Kidney (tissue), 14 donors: ENCODE measurements around the gene TLR4. TPM values are rescaled to one million over a fixed set of nuclear protein-coding genes. Genes with fewer than 3 reads are reported as not detected.

Experiments used
- DNase-seq, 5 donors: peaks; one replicate each; pipeline ENCODE4 v3.0.0-alpha.2; 2013 to 2020
- FAIRE-seq: peaks from 2 replicates; lab custom pipeline; 2012; peaks lifted over from hg19 to GRCh38; lab: Jason Lieb, UNC
- H3K27ac ChIP-seq, 2 donors: one replicate each; pipeline ENCODE4 v1.7.0; 2013; ENCODE audit warnings: low read depth in 2 of 2, low read length in 2 of 2, inconsistent platforms in 1 of 2
- H3K27me3 ChIP-seq: one replicate; pipeline ENCODE4 v1.7.1; 2013; ENCODE audit warnings: low read length, inconsistent platforms; ENCODE audit not compliant: control insufficient read depth, insufficient read depth
- H3K36me3 ChIP-seq, 3 donors: one replicate each; pipeline versions ENCODE4 v1.7.0 to v1.7.1; 2013; ENCODE audit warnings: low read length in 3 of 3, control low read depth in 1 of 3, inconsistent platforms in 1 of 3; ENCODE audit not compliant: insufficient read depth in 3 of 3, control insufficient read depth in 2 of 3
- H3K4me1 ChIP-seq, 3 donors: one replicate each; pipeline versions ENCODE4 v1.7.0 to v1.7.1; 2013; ENCODE audit warnings: low read length in 3 of 3, inconsistent platforms in 1 of 3, low read depth in 1 of 3; ENCODE audit not compliant: control insufficient read depth in 2 of 3, insufficient read depth in 2 of 3
- H3K4me3 ChIP-seq, 3 donors: one replicate each; pipeline versions ENCODE4 v1.7.0 to v1.8.1; 2013; ENCODE audit warnings: low read length in 3 of 3, control low read depth in 1 of 3, inconsistent platforms in 1 of 3
- H3K9ac ChIP-seq, 3 donors: one replicate each; pipeline versions ENCODE4 v1.7.0 to v1.7.1; 2013; ENCODE audit warnings: low read length in 3 of 3, control low read depth in 1 of 3, inconsistent platforms in 1 of 3
- H3K9me3 ChIP-seq, 3 donors: one replicate each; pipeline versions ENCODE4 v1.7.0 to v1.7.1; 2013; ENCODE audit warnings: low read length in 3 of 3, control low read depth in 1 of 3, inconsistent platforms in 1 of 3; ENCODE audit not compliant: control insufficient read depth in 2 of 3, insufficient read depth in 1 of 3
- intact Hi-C: fragments of 100-400 bp; cut with DNase I; formaldehyde crosslinking; loops from one replicate; pipeline ENCODE4 v1.11.1; 2022
- polyA plus RNA-seq: library from polyadenylated mRNA; stranded (reverse); fragments of 350-450 nt; fragmentation: Illumina TruSeq; extraction: RNeasy Lipid Tissue Mini Kit (QIAGEN cat#74804); gene quantifications from one replicate; pipeline ENCODE4 v1.2.3, GENCODE V29; 2014; ENCODE audit warnings: low read depth, low replicate concordance; ENCODE audit not compliant: insufficient read depth
- total RNA-seq: library from RNA; stranded (reverse); fragmentation: NEBNext Ultra II Directional; extraction: Animal tissue kit (Norgen Biotek cat#: 25700); gene quantifications from one replicate; pipeline ENCODE4 v1.2.1, GENCODE V29; 2021
- TF ChIP-seq, protein P1 (sequence below): IDR thresholded peaks from 3 replicates; pipeline ENCODE4 v1.5.1; 2012; ENCODE audit warnings: mild to moderate bottlenecking, moderate library complexity, borderline replicate concordance; ENCODE audit not compliant: insufficient read depth; ENCODE audit errors: extremely low read depth
- donor health status: control.
- donor health status: control.
- donor health status: control.
- donor health status: control.
- donor health status: control.
- donor health status: DM: yes; HTN: yes; CAD: no.
- donor health status: Normal renal cell carcinoma (clear cell type).

The TLR4 gene
- total and polyA plus RNA-seq, 2 donors from 2014 or later, result 5.8 to 33.4 TPM

GRCh38 chr9:117672369-117672768, 31.8 kb upstream of the TLR4 start:
- H3K36me3 ChIP-seq, result no peaks in the 10 kb centered on the region
- no peaks in the 10 kb centered on the region for H3K27me3 ChIP-seq
- TF ChIP-seq, protein P1, sequence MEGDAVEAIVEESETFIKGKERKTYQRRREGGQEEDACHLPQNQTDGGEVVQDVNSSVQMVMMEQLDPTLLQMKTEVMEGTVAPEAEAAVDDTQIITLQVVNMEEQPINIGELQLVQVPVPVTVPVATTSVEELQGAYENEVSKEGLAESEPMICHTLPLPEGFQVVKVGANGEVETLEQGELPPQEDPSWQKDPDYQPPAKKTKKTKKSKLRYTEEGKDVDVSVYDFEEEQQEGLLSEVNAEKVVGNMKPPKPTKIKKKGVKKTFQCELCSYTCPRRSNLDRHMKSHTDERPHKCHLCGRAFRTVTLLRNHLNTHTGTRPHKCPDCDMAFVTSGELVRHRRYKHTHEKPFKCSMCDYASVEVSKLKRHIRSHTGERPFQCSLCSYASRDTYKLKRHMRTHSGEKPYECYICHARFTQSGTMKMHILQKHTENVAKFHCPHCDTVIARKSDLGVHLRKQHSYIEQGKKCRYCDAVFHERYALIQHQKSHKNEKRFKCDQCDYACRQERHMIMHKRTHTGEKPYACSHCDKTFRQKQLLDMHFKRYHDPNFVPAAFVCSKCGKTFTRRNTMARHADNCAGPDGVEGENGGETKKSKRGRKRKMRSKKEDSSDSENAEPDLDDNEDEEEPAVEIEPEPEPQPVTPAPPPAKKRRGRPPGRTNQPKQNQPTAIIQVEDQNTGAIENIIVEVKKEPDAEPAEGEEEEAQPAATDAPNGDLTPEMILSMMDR, result no peak
- FAIRE-seq, result no peak
- no peaks in the 10 kb centered on the region for H3K9me3 ChIP-seq
- H3K9ac ChIP-seq, result no peak overlapping the region
- no peak overlapping the region for H3K27ac ChIP-seq
- H3K4me3 ChIP-seq, result no peak overlapping the region
- no peaks in the 10 kb centered on the region for H3K4me1 ChIP-seq
- intact Hi-C loops, result no loop called here
- DNase-seq, result no peak

DNA sequence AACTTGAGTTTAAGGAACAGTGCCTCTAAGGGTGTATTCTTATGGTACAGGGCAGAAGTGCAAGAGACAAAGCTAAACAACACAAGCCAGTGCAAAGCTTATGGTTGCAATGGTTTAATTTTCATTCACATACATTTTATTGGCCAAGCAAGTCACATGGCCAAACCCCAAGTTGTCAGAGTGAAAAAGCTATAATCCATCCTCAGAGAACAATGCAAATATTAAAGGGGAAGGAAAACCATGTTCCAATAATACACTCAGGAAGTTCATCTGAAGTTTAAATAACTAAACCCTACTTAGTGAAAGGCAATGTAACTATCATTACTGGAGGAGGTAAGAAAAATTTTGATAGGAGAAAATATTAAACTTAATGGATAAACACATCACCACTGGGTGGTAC, 26.6 kb upstream of the TLR4 start:
- Histone ChIP-seq H3K27me3 (no peaks in the 10 kb centered on the region), H3K36me3 (no peaks in the 10 kb centered on the region), H3K9ac (no peak overlapping the region), H3K4me3 (no peak overlapping the region), H3K9me3 (no peaks in the 10 kb centered on the region), H3K4me1 (no peaks in the 10 kb centered on the region), H3K27ac (no peak overlapping the region)
- DNase-seq, result peak in 1 of 5 donors; percentile 12
- TF ChIP-seq, protein P1, result no peak
- intact Hi-C loops, result no loop called here
- FAIRE-seq, result no peak

- intact Hi-C loops, result no loop called here
- DNase-seq, result no peak
- no peak overlapping the region for H3K4me3 ChIP-seq
- no peaks in the 10 kb centered on the region for H3K4me1 ChIP-seq
- no peaks in the 10 kb centered on the region for H3K27me3 ChIP-seq
- no peak overlapping the region for H3K27ac ChIP-seq
- H3K9ac ChIP-seq, result no peak overlapping the region
- H3K9me3 ChIP-seq, result no peaks in the 10 kb centered on the region
- TF ChIP-seq, protein P1, result no peak
- no peak for FAIRE-seq
- no peaks in the 10 kb centered on the region for H3K36me3 ChIP-seq
These were observed 25.3 kb upstream of the TLR4 start for GRCh38 chr9:117678871-117679270.

DNA sequence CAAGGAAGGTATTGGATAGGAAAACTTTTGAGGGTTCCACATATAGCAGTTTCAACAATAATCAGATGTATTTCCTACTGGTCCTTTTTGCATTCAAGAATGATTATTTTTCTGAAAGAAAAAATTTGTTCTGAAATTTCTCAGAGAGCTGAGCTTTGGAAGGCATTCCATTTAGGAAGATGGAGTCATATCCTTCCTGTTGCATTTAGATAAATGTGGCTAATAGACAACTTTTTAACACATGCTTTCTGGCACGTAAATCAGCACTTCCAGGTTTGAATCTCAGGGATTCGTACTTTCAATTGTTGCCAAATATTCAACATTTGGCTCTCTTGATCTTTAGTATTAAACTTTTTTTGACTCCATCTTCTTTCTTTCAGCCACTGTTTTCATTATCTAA, 24.8 kb upstream of the TLR4 start:
- H3K36me3 ChIP-seq, result no peaks in the 10 kb centered on the region
- TF ChIP-seq, protein P1, result no peak
- FAIRE-seq (no peak), DNase-seq (no peak)
- no peak overlapping the region for H3K9ac ChIP-seq
- no peak overlapping the region for H3K4me3 ChIP-seq
- H3K27me3 ChIP-seq, result no peaks in the 10 kb centered on the region
- intact Hi-C loops, result no loop called here
- no peaks in the 10 kb centered on the region for H3K4me1 ChIP-seq
- peak overlapping the region in 1 of 2 donors; percentile 32 for H3K27ac ChIP-seq
- H3K9me3 ChIP-seq, result no peaks in the 10 kb centered on the region
